ENCODE measurements around the gene SEC14L3.

The SEC14L3 gene

GRCh38 chr22:30506507-30506968, 34.7 kb upstream of the SEC14L3 start:
- Histone ChIP-seq H3K4me3 (ENCODE audit: insufficient read depth, low read depth, low read length, poor library complexity, severe bottlenecking) (no peak overlapping the region), H3K36me3 (ENCODE audit: control insufficient read depth, insufficient read depth, low read length) (no peaks in the 10 kb centered on the region), H3K9me3 (ENCODE audit: control insufficient read depth, low read length) (no peaks in the 10 kb centered on the region), H3K27ac (ENCODE audit: insufficient read depth, low read length, poor library complexity, severe bottlenecking) (no peak overlapping the region), H3K4me1 (ENCODE audit: control insufficient read depth, insufficient read depth, low read length, poor library complexity, severe bottlenecking) (no peaks in the 10 kb centered on the region), H3K27me3 (replicated peaks; ENCODE audit: control insufficient read depth, insufficient read depth, low read length, poor library complexity, severe bottlenecking) (peaks cover 11% of the 10 kb centered on the region)
- no peak for DNase-seq

DNA sequence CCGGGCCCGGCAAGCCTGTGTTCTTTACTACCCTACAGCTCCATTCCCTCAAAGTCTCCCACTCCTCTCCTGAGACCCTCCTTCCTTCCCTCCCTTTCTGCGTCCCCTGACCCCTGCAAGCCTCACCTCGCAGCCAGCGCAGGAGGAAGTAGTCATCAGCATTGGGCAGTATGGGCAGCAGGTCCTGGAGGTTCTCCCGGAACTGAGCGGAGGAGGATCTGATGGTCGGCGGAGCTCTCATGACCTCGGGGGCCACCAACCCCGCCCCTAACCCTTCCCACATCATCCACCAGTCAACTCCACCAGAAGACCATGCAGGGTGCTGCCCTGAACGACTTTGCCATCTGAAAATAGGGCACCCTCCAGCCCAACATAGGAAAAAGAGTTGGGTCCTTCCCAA, 31.7 kb upstream of the SEC14L3 start:
- Histone ChIP-seq H3K4me1 (ENCODE audit: control insufficient read depth, insufficient read depth, low read length, poor library complexity, severe bottlenecking) (no peaks in the 10 kb centered on the region), H3K9me3 (ENCODE audit: control insufficient read depth, low read length) (no peaks in the 10 kb centered on the region), H3K36me3 (ENCODE audit: control insufficient read depth, insufficient read depth, low read length) (no peaks in the 10 kb centered on the region), H3K4me3 (ENCODE audit: insufficient read depth, low read depth, low read length, poor library complexity, severe bottlenecking) (no peak overlapping the region), H3K27me3 (replicated peaks; ENCODE audit: control insufficient read depth, insufficient read depth, low read length, poor library complexity, severe bottlenecking) (peaks cover 11% of the 10 kb centered on the region), H3K27ac (ENCODE audit: insufficient read depth, low read length, poor library complexity, severe bottlenecking) (no peak overlapping the region)
- no peak for DNase-seq

- Histone ChIP-seq H3K4me3 (ENCODE audit: insufficient read depth, low read depth, low read length, poor library complexity, severe bottlenecking) (no peak overlapping the region), H3K27ac (ENCODE audit: insufficient read depth, low read length, poor library complexity, severe bottlenecking) (no peak overlapping the region), H3K9me3 (ENCODE audit: control insufficient read depth, low read length) (no peaks in the 10 kb centered on the region), H3K4me1 (ENCODE audit: control insufficient read depth, insufficient read depth, low read length, poor library complexity, severe bottlenecking) (no peaks in the 10 kb centered on the region), H3K27me3 (replicated peaks; ENCODE audit: control insufficient read depth, insufficient read depth, low read length, poor library complexity, severe bottlenecking) (peaks cover 11% of the 10 kb centered on the region), H3K36me3 (ENCODE audit: control insufficient read depth, insufficient read depth, low read length) (no peaks in the 10 kb centered on the region)
- DNase-seq, result no peak
Measured at GRCh38 chr22:30502911-30503310, 31.1 kb upstream of the SEC14L3 start.

DNA sequence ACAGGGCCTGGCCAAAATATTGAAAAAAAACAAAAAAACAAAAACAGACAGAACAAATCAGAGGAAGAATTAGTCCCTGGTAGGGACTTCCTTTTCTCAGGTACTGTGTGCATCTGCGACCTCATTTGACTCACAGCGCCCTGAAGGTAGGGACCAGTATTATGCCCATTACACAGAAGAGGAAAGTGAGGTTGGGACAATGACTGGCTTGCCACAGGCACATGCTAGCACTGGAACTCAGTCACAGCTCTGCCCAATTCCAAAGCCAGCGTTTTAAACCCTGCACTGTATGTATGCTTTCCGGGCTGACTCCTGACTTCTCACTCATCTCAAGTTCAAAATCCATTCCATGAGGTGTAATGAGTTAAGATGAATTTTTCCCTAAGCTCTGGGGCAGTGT, 30.3 kb upstream of the SEC14L3 start:
- Histone ChIP-seq H3K9me3 (ENCODE audit: control insufficient read depth, low read length) (no peaks in the 10 kb centered on the region), H3K36me3 (ENCODE audit: control insufficient read depth, insufficient read depth, low read length) (no peaks in the 10 kb centered on the region), H3K4me3 (ENCODE audit: insufficient read depth, low read depth, low read length, poor library complexity, severe bottlenecking) (no peak overlapping the region), H3K27ac (ENCODE audit: insufficient read depth, low read length, poor library complexity, severe bottlenecking) (no peak overlapping the region), H3K27me3 (replicated peaks; ENCODE audit: control insufficient read depth, insufficient read depth, low read length, poor library complexity, severe bottlenecking) (peaks cover 11% of the 10 kb centered on the region), H3K4me1 (ENCODE audit: control insufficient read depth, insufficient read depth, low read length, poor library complexity, severe bottlenecking) (no peaks in the 10 kb centered on the region)
- no peak for DNase-seq

GRCh38 chr22:30500628-30501027, 28.8 kb upstream of the SEC14L3 start:
- no peak for DNase-seq
- H3K9me3 ChIP-seq (ENCODE audit: control insufficient read depth, low read length), result no peaks in the 10 kb centered on the region

GRCh38 chr22:30497466-30498150, 25.8 kb upstream of the SEC14L3 start:
- Histone ChIP-seq H3K27me3 (replicated peaks; ENCODE audit: control insufficient read depth, insufficient read depth, low read length, poor library complexity, severe bottlenecking) (no peaks in the 10 kb centered on the region), H3K36me3 (ENCODE audit: control insufficient read depth, insufficient read depth, low read length) (no peaks in the 10 kb centered on the region), H3K4me1 (ENCODE audit: control insufficient read depth, insufficient read depth, low read length, poor library complexity, severe bottlenecking) (no peaks in the 10 kb centered on the region), H3K9me3 (ENCODE audit: control insufficient read depth, low read length) (no peaks in the 10 kb centered on the region), H3K4me3 (ENCODE audit: insufficient read depth, low read depth, low read length, poor library complexity, severe bottlenecking) (no peak overlapping the region), H3K27ac (ENCODE audit: insufficient read depth, low read length, poor library complexity, severe bottlenecking) (no peak overlapping the region)
- DNase-seq, result no peak

More at GRCh38 chr22:30500628-30501027, 28.8 kb upstream of the SEC14L3 start:
- Histone ChIP-seq H3K27me3 (replicated peaks; ENCODE audit: control insufficient read depth, insufficient read depth, low read length, poor library complexity, severe bottlenecking) (peaks cover 10% of the 10 kb centered on the region), H3K36me3 (ENCODE audit: control insufficient read depth, insufficient read depth, low read length) (no peaks in the 10 kb centered on the region), H3K4me1 (ENCODE audit: control insufficient read depth, insufficient read depth, low read length, poor library complexity, severe bottlenecking) (no peaks in the 10 kb centered on the region), H3K4me3 (ENCODE audit: insufficient read depth, low read depth, low read length, poor library complexity, severe bottlenecking) (no peak overlapping the region), H3K27ac (ENCODE audit: insufficient read depth, low read length, poor library complexity, severe bottlenecking) (no peak overlapping the region)

GRCh38 chr22:30495041-30495784, 23.4 kb upstream of the SEC14L3 start:
- Histone ChIP-seq H3K36me3 (ENCODE audit: control insufficient read depth, insufficient read depth, low read length) (no peaks in the 10 kb centered on the region), H3K4me1 (ENCODE audit: control insufficient read depth, insufficient read depth, low read length, poor library complexity, severe bottlenecking) (no peaks in the 10 kb centered on the region), H3K9me3 (ENCODE audit: control insufficient read depth, low read length) (no peaks in the 10 kb centered on the region), H3K27ac (ENCODE audit: insufficient read depth, low read length, poor library complexity, severe bottlenecking) (no peak overlapping the region), H3K27me3 (replicated peaks; ENCODE audit: control insufficient read depth, insufficient read depth, low read length, poor library complexity, severe bottlenecking) (no peaks in the 10 kb centered on the region), H3K4me3 (ENCODE audit: insufficient read depth, low read depth, low read length, poor library complexity, severe bottlenecking) (no peak overlapping the region)
- DNase-seq, result no peak

DNA sequence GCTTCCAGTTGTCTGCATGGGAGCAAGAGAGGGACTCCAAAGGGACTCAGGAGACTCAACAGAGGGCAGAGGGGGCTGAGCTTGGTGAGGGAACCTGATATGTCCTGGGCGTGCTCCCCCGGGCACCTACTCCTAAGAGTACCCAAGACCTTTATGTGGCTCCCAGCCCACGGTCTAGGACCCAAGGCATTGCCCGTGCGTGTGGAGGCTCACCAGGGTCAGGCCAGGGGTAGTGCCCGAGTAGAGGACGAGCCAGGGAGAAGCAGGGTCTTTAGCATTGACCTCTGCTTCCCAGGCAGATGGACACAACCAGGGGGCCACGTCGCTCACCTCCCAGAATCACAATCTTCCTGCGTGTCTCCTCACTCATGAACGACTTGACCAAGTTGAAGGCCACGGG, 20.3 kb upstream of the SEC14L3 start:
- Histone ChIP-seq H3K27me3 (replicated peaks; ENCODE audit: control insufficient read depth, insufficient read depth, low read length, poor library complexity, severe bottlenecking) (no peaks in the 10 kb centered on the region), H3K9me3 (ENCODE audit: control insufficient read depth, low read length) (no peaks in the 10 kb centered on the region), H3K27ac (ENCODE audit: insufficient read depth, low read length, poor library complexity, severe bottlenecking) (no peak overlapping the region), H3K4me1 (ENCODE audit: control insufficient read depth, insufficient read depth, low read length, poor library complexity, severe bottlenecking) (no peaks in the 10 kb centered on the region), H3K36me3 (ENCODE audit: control insufficient read depth, insufficient read depth, low read length) (no peaks in the 10 kb centered on the region), H3K4me3 (ENCODE audit: insufficient read depth, low read depth, low read length, poor library complexity, severe bottlenecking) (no peak overlapping the region)
- DNase-seq, result no peak

DNA sequence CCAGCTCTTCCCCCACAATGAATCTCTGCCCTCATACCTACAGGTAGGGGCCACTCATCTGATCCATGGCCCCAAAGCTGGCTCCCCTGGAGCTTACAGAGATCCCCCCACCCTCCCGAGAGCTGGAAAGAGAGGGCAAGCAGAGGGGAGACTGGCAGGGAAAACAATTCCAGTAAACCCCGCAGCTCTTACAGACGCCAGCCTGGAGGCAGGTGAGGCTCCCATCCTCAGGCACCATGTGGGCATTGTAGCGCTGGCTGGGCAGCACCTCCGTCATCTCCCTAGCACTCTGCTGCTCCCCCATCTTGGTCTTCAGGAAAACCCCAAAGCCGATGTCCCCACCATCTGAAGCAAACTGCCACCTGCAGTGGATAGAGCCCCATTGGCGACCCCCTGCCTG, 19.6 kb upstream of the SEC14L3 start:
- Histone ChIP-seq H3K9me3 (ENCODE audit: control insufficient read depth, low read length) (no peaks in the 10 kb centered on the region), H3K4me1 (ENCODE audit: control insufficient read depth, insufficient read depth, low read length, poor library complexity, severe bottlenecking) (no peaks in the 10 kb centered on the region), H3K4me3 (ENCODE audit: insufficient read depth, low read depth, low read length, poor library complexity, severe bottlenecking) (no peak overlapping the region), H3K27ac (ENCODE audit: insufficient read depth, low read length, poor library complexity, severe bottlenecking) (no peak overlapping the region), H3K27me3 (replicated peaks; ENCODE audit: control insufficient read depth, insufficient read depth, low read length, poor library complexity, severe bottlenecking) (no peaks in the 10 kb centered on the region), H3K36me3 (ENCODE audit: control insufficient read depth, insufficient read depth, low read length) (no peaks in the 10 kb centered on the region)
- no peak for DNase-seq

DNA sequence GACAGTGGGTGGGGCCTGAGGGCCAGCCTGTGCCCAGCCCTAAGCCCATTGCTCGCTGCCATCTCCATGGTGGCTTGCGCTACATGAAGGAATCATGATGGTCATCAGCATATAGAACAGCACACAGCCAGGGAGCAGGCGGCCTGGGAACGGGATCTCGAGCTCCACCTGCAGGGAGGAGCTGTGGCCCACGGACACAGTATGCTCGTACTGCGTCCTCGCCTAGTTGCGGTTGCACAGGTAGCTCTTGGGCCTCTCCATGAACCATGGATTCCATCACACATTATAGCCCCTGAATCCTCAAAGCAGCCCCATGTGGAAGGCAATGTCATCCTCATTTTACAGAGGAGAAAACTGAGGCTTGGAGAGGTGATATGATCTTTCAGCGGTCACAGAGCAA, 18.6 kb upstream of the SEC14L3 start:
- H3K4me1 ChIP-seq (ENCODE audit: control insufficient read depth, insufficient read depth, low read length, poor library complexity, severe bottlenecking), result no peaks in the 10 kb centered on the region
- no peaks in the 10 kb centered on the region for H3K27me3 ChIP-seq (replicated peaks; ENCODE audit: control insufficient read depth, insufficient read depth, low read length, poor library complexity, severe bottlenecking)
- no peak for DNase-seq
- no peak overlapping the region for H3K27ac ChIP-seq (ENCODE audit: insufficient read depth, low read length, poor library complexity, severe bottlenecking)
- no peaks in the 10 kb centered on the region for H3K36me3 ChIP-seq (ENCODE audit: control insufficient read depth, insufficient read depth, low read length)
- H3K4me3 ChIP-seq (ENCODE audit: insufficient read depth, low read depth, low read length, poor library complexity, severe bottlenecking), result no peak overlapping the region
- no peaks in the 10 kb centered on the region for H3K9me3 ChIP-seq (ENCODE audit: control insufficient read depth, low read length)

All from effector memory CD4-positive, alpha-beta T cell (primary cell).